Karpas-422 (cell line): Measurements from ENCODE around the gene BMS1. TPM values are rescaled to one million over a fixed set of nuclear protein-coding genes. Genes with fewer than 3 reads are reported as not detected.
"Not testable (repeated sequence)": the region's sequence is repeated elsewhere in the genome, so short reads cannot be mapped to it uniquely, and the experiment has no call there.

Source experiments
- DNase-seq: peaks from one replicate; pipeline ENCODE4 v3.0.0-alpha.2; 2015
- H2AFZ ChIP-seq: fragments of 200-600 bp; sonication (generic); 2 replicates; pipeline ENCODE4 v1.6.1; 2014; ENCODE audit warnings: antibody characterized with exemption, low read length, mixed read lengths
- H3K27ac ChIP-seq: fragments of 200-600 bp; sonication (generic); 2 replicates; pipeline ENCODE4 v1.5.1; 2014; ENCODE audit warnings: mild to moderate bottlenecking, low read length, moderate library complexity
- H3K27me3 ChIP-seq: fragments of 200-600 bp; sonication (generic); 2 replicates; pipeline ENCODE4 v1.6.1; 2014; ENCODE audit warnings: low read length, mixed read lengths
- H3K36me3 ChIP-seq: fragments of 200-600 bp; sonication (generic); 2 replicates; pipeline ENCODE4 v1.6.1; 2014; ENCODE audit warnings: low read length, mixed read lengths; ENCODE audit not compliant: insufficient read depth
- H3K4me1 ChIP-seq: fragments of 200-600 bp; sonication (generic); 2 replicates; pipeline ENCODE4 v1.6.1; 2014; ENCODE audit warnings: mild to moderate bottlenecking, low read length, mixed read lengths
- H3K4me2 ChIP-seq: fragments of 200-600 bp; sonication (generic); 2 replicates; pipeline ENCODE4 v1.6.1; 2014; ENCODE audit warnings: low read length, low read depth, mild to moderate bottlenecking; ENCODE audit not compliant: poor library complexity, severe bottlenecking
- H3K4me3 ChIP-seq: fragments of 200-600 bp; sonication (generic); 2 replicates; pipeline ENCODE4 v1.5.1; 2014; ENCODE audit warnings: mild to moderate bottlenecking, antibody characterized with exemption, low read length, mixed read lengths
- H3K79me2 ChIP-seq: fragments of 200-600 bp; sonication (generic); 2 replicates; pipeline ENCODE4 v1.6.1; 2014; ENCODE audit warnings: mild to moderate bottlenecking, low read length, mixed read lengths
- H3K9ac ChIP-seq: fragments of 200-600 bp; sonication (generic); 2 replicates; pipeline ENCODE4 v1.6.0; 2014; ENCODE audit warnings: low read length
- H3K9me2 ChIP-seq: fragments of 200-600 bp; sonication (generic), shearing (Covaris generic); replicated peaks from 2 replicates; pipeline ENCODE4 v1.6.0; 2014; ENCODE audit warnings: mild to moderate bottlenecking, low read length, moderate library complexity; ENCODE audit not compliant: insufficient read depth
- H3K9me3 ChIP-seq: fragments of 300-700, 200-600 bp; sonication (generic); 2 replicates; pipeline ENCODE4 v1.6.1; 2014; ENCODE audit warnings: low read length, mixed read lengths
- H4K20me1 ChIP-seq: fragments of 200-600 bp; sonication (generic); 2 replicates; pipeline ENCODE4 v1.6.1; 2014; ENCODE audit warnings: mild to moderate bottlenecking, antibody characterized with exemption, low read length, low read depth; ENCODE audit not compliant: insufficient read depth
- total RNA-seq: library from RNA; depleted of rRNA; stranded (reverse); fragments of >200 nt; shearing (Covaris generic); gene quantifications from 2 replicates; pipeline ENCODE4 v1.2.3, GENCODE V29; 2014; ENCODE audit warnings: low replicate concordance; rRNA removed

Gene BMS1, protein sequence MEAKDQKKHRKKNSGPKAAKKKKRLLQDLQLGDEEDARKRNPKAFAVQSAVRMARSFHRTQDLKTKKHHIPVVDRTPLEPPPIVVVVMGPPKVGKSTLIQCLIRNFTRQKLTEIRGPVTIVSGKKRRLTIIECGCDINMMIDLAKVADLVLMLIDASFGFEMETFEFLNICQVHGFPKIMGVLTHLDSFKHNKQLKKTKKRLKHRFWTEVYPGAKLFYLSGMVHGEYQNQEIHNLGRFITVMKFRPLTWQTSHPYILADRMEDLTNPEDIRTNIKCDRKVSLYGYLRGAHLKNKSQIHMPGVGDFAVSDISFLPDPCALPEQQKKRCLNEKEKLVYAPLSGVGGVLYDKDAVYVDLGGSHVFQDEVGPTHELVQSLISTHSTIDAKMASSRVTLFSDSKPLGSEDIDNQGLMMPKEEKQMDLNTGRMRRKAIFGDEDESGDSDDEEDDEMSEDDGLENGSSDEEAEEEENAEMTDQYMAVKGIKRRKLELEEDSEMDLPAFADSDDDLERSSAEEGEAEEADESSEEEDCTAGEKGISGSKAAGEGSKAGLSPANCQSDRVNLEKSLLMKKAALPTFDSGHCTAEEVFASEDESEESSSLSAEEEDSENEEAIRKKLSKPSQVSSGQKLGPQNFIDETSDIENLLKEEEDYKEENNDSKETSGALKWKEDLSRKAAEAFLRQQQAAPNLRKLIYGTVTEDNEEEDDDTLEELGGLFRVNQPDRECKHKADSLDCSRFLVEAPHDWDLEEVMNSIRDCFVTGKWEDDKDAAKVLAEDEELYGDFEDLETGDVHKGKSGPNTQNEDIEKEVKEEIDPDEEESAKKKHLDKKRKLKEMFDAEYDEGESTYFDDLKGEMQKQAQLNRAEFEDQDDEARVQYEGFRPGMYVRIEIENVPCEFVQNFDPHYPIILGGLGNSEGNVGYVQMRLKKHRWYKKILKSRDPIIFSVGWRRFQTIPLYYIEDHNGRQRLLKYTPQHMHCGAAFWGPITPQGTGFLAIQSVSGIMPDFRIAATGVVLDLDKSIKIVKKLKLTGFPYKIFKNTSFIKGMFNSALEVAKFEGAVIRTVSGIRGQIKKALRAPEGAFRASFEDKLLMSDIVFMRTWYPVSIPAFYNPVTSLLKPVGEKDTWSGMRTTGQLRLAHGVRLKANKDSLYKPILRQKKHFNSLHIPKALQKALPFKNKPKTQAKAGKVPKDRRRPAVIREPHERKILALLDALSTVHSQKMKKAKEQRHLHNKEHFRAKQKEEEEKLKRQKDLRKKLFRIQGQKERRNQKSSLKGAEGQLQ
- 9.7 and 12.1 TPM in 2 replicates for total RNA-seq

DNA sequence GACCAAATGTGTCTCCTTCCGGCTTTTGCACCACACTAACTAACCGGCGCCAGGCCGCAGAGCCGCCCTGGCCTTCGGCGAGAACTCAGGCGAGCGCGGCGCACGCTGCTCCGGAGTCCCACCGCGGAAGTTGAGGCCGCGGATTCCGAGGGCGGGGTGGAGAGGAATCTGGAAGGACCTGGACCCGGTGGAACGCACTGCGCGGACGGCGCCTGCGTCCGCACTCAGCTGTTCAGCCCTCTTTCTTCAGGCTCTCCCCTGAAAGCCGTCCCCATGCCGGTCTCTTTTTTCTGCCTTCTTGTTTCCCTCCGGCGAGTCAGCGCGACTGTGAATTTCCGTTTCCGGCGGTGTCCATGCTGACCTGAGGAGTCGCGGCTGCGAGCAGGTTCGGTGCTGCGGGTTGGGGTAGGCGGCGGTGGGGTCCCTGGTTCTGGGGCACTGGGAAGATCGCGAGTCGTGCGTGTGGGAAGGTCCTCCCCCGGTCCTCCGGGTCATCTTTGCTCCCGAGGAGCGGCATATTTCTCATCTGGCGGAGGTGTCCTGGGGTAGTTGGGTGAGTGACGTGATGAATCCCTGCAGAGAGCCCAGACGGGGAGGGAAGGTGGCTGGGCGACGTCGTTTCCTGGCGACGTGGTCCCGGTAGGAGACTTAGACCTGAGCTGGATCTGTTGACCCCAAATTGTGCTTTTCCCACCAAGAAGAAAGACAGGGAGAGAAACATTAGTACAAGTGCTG is at the start of gene BMS1:
BMS1 (plus strand) TSS at position 350 of the 735 bp plus-strand sequence. CDS start 1,600 bp downstream, outside the sequence.
- Histone ChIP-seq H3K4me1 (peaks cover 20% of the 10 kb centered on the region), H3K27me3 (no peaks in the 10 kb centered on the region), H3K9me3 (no peaks in the 10 kb centered on the region), H3K27ac (peak within 1 kb of the TSS; percentile 64), H3K4me2 (peak within 1 kb of the TSS; percentile 81), H3K79me2 (peaks cover 33% of the 10 kb centered on the region), H4K20me1 (peaks cover 9% of the 10 kb centered on the region), H3K4me3 (peak within 1 kb of the TSS; percentile 92), H3K36me3 (peaks cover 16% of the 10 kb centered on the region), H2AFZ (peak within 1 kb of the TSS; percentile 98), H3K9ac (peak within 1 kb of the TSS; percentile 91), H3K9me2 (no peaks in the 10 kb centered on the region; the same call in 1 of the 2 replicates)
- DNase-seq: peak; percentile 96

DNA sequence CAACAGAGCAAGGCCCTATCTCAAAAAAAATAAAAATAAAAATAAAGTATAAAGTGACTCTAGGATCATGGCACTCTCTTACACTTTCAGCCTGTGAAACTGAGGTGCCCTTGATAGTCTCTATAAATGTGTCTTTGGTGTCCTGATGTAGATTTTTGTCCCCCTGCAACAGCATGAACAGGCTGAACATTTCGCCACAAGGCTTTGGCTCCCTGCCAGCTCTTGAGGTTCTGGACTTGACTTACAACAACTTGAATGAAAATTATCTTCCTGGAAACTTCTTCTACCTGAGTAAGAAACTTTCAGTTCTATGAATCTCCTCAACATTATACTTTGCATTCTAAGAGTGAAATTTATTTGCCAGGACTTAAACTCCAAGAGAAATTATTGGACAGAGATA is 48.1 kb upstream of the BMS1 start:
- H3K27me3 ChIP-seq: no peaks in the 10 kb centered on the region
- no peaks in the 10 kb centered on the region for H3K9me3 ChIP-seq
- H3K4me2 ChIP-seq: no peak overlapping the region
- no peak overlapping the region for H2AFZ ChIP-seq
- no peaks in the 10 kb centered on the region for H3K9me2 ChIP-seq
- no peak overlapping the region for H3K27ac ChIP-seq
- no peaks in the 10 kb centered on the region for H4K20me1 ChIP-seq
- no peaks in the 10 kb centered on the region for H3K36me3 ChIP-seq
- no peak overlapping the region for H3K9ac ChIP-seq
- no peak overlapping the region for H3K4me3 ChIP-seq
- no peaks in the 10 kb centered on the region for H3K79me2 ChIP-seq
- H3K4me1 ChIP-seq: no peaks in the 10 kb centered on the region
- DNase-seq: no peak

DNA sequence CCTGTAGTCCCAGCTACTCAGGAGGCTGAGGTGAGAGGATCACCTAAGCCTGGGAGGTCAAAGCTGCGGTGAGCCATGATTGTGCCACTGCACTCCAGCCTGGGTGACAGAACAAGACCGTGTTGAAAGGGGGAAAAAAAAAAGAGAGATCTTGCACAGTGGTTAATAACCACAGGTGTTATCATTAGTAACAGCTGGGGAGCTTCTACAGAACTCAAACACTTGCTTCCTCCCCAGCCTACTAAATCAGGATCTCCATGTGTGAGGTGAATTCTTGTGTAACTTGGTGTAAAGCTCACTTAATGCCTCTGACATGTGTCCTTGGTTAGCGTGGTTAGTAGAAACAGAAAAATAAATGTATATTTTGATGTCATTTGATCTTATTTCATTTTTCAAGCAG is 43.9 kb upstream of the BMS1 start:
- Histone ChIP-seq H3K79me2 (no peaks in the 10 kb centered on the region), H3K9me3 (no peaks in the 10 kb centered on the region), H3K27me3 (no peaks in the 10 kb centered on the region), H3K27ac (no peak overlapping the region), H3K4me2 (no peak overlapping the region), H3K9ac (no peak overlapping the region), H4K20me1 (no peaks in the 10 kb centered on the region), H3K4me1 (no peaks in the 10 kb centered on the region), H3K36me3 (no peaks in the 10 kb centered on the region), H2AFZ (no peak overlapping the region), H3K4me3 (no peak overlapping the region), H3K9me2 (no peaks in the 10 kb centered on the region)
- no peak for DNase-seq

DNA sequence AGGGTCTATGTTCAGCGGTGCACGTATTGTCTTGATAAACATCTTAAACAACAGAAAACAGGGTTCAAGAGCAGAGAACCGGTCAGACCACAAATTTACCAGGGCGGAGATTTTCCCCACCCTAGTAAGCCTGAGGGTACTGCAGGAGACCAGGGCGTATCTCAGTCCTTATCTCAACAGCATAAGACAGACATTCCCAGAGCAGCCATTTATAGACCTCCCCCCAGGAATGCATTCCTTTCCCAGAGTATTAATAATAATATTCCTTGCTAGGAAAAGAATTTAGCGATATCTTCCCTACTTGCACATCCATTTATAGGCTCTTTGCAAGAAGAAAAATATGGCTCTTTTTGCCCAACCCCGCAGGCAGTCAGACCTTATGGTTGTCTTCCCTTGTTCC is 41.1 kb upstream of the BMS1 start:
- not testable (repeated sequence) for H3K27ac ChIP-seq, H4K20me1 ChIP-seq, H3K27me3 ChIP-seq, H3K4me3 ChIP-seq, DNase-seq, H3K9me3 ChIP-seq, H3K4me2 ChIP-seq, H3K79me2 ChIP-seq, H3K36me3 ChIP-seq, H3K4me1 ChIP-seq, H3K9me2 ChIP-seq, H3K9ac ChIP-seq, H2AFZ ChIP-seq

DNA sequence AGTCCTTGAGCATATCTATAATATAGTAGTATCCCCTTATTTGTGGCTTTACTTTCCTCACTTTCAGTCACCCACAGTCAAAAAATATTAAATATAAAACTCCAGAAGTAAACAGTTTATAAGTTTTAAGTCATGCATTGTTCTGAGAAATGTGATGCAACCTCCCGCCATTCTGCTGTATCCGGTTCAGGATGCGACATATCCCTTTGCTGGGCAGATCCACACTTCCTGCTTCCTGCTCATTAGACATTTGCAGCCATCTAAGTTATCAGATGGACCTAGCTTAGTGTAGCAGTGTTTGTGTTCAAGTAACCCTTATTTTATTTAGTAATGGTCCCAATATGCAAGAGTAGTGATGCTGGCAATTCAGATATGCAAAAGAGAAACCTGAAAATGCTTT is 38.9 kb upstream of the BMS1 start:
- no peak for DNase-seq

DNA sequence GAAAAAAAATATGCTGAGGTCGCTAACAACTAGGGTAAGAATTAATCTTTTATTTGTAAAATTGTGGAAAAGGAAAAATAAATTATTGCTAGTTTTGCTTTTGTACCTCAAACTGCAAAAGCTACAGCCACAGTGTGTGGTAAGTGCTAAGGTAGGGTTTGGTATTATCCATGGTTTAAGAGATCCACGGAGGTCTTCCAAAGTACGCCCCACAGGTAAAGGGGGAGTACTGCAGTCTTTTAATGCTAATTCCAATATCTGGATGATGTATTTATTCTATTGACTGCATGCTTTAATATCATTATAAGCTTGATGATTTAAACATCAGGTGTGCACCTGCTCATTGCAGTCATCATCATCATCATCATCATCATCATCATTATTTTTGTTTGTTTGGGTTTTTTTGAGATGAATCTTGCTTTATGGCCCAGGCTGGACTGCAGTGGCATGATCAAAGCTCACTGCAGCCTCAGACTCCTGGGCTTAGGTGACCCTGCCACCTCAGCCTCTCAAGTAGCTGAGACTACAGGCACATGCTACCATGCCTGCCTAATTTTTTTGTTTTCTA is 38.4 kb upstream of the BMS1 start:
- Histone ChIP-seq H3K79me2 (no peaks in the 10 kb centered on the region), H3K4me3 (no peak overlapping the region), H3K27ac (no peak overlapping the region), H3K9ac (no peak overlapping the region), H3K9me3 (no peaks in the 10 kb centered on the region), H3K4me2 (no peak overlapping the region), H3K4me1 (no peaks in the 10 kb centered on the region), H2AFZ (no peak overlapping the region), H3K36me3 (no peaks in the 10 kb centered on the region), H4K20me1 (no peaks in the 10 kb centered on the region), H3K9me2 (no peaks in the 10 kb centered on the region), H3K27me3 (no peaks in the 10 kb centered on the region)
- DNase-seq: peak; percentile 43

More for the DNA sequence above, 38.9 kb upstream of the BMS1 start:
- Histone ChIP-seq H3K9me3 (no peaks in the 10 kb centered on the region), H3K27ac (no peak overlapping the region), H3K27me3 (no peaks in the 10 kb centered on the region), H4K20me1 (no peaks in the 10 kb centered on the region), H3K4me1 (no peaks in the 10 kb centered on the region), H3K9ac (no peak overlapping the region), H3K4me2 (no peak overlapping the region), H2AFZ (no peak overlapping the region), H3K4me3 (no peak overlapping the region), H3K36me3 (no peaks in the 10 kb centered on the region), H3K9me2 (no peaks in the 10 kb centered on the region), H3K79me2 (no peaks in the 10 kb centered on the region)

DNA sequence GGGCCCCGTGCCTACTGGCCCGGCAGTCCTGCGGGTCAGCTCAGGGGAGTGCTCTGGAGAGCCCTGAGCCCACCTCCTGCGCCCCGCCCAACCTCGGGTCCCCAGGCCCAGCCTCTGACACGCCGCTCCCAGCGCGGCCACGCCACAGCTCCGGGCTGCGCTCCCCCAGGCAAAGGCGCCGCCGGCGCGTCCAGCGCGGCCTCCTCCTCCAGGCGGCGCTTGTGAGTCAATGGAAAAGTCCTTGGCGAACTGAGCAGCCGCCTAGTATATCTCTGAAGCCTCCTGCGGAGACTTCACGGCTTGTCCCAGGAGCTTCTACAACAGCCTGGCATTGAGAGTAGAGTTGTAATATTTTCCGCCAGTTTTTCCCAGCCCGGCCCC is 29.5 kb upstream of the BMS1 start:
- Histone ChIP-seq H3K4me2 (no peak overlapping the region), H3K4me1 (no peaks in the 10 kb centered on the region), H3K79me2 (no peaks in the 10 kb centered on the region), H4K20me1 (no peaks in the 10 kb centered on the region), H3K9me2 (no peaks in the 10 kb centered on the region), H3K27ac (no peak overlapping the region), H3K36me3 (no peaks in the 10 kb centered on the region), H3K4me3 (no peak overlapping the region), H3K9ac (no peak overlapping the region), H3K27me3 (no peaks in the 10 kb centered on the region), H3K9me3 (no peaks in the 10 kb centered on the region), H2AFZ (no peak overlapping the region)
- no peak for DNase-seq
